GM10266 (cell line): ENCODE results near the gene UTP18.
"Not testable (repeated sequence)": the region's sequence is repeated elsewhere in the genome, so short reads cannot be mapped to it uniquely, and the experiment has no call there.

Experiments used
- DNase-seq: peaks from one replicate; pipeline ENCODE4 v3.0.0; 2012; ENCODE audit errors: extremely low spot score
- TF ChIP-seq, protein P1 (sequence below): IDR thresholded peaks from 2 replicates; pipeline ENCODE4 v1.5.1; 2012; ENCODE audit warnings: mild to moderate bottlenecking, low read depth; ENCODE audit not compliant: control insufficient read depth, insufficient read depth; ENCODE audit errors: missing control alignments

Gene UTP18

DNA sequence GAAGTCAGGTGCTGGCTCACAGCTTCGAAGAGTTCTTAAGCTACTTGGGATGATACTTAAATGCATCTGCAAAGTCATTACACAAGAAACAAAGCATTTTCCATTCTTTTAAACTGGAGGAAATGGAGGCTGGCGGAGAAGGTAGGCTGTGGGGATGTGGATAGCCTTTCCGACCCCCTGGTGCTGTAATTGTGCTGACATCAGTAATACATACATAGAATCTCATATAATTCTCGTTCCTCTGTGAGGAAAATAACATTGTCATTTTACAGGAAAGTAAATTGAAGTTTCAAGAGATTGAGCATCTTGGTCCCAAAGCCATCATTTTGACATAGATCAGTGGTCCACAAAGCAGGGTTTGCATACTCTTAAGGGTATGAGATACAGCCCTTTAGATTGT, 39.5 kb downstream of the UTP18 start:
- DNase-seq: no peak
- TF ChIP-seq, protein P1, sequence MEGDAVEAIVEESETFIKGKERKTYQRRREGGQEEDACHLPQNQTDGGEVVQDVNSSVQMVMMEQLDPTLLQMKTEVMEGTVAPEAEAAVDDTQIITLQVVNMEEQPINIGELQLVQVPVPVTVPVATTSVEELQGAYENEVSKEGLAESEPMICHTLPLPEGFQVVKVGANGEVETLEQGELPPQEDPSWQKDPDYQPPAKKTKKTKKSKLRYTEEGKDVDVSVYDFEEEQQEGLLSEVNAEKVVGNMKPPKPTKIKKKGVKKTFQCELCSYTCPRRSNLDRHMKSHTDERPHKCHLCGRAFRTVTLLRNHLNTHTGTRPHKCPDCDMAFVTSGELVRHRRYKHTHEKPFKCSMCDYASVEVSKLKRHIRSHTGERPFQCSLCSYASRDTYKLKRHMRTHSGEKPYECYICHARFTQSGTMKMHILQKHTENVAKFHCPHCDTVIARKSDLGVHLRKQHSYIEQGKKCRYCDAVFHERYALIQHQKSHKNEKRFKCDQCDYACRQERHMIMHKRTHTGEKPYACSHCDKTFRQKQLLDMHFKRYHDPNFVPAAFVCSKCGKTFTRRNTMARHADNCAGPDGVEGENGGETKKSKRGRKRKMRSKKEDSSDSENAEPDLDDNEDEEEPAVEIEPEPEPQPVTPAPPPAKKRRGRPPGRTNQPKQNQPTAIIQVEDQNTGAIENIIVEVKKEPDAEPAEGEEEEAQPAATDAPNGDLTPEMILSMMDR: no peak

DNA sequence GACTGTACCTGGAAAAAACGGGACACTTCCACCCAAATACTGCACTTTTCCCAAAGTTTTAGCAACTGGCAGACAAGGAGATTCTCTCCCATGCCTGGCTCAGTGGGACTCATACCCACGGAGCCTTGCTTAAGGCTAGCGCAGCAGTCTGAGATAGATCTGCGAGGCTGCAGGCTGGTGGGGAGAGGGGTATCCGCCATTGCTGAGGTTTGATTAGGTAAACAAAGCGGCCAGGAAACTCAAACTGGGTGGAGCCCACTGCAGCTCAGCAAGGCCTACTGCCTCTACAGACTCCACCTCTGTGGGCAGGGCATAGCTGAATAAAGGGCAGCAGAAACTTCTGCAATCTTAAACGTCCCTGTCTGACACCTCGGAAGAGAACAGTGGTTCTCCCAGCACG, 44.8 kb downstream of the UTP18 start:
- TF ChIP-seq, protein P1: no peak
- DNase-seq: no peak

DNA sequence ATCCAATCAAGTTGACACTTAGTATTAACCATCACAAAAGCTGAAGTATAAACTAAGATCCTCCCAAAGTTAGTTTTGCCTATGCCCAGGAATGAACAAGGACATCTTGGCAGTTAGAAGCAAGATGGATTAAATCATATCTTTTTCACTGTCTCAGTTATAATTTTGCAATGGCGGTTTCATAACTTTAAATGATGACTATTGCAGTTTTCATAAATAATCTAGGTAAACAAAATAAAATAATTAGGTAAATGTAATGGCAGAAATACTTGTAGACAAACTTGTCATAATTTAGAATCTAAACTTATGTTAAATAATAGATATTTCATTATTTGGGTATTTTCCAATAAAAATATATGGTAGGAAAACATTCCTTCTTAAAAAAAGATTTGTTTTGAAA, 51.7 kb downstream of the UTP18 start:
- not testable (repeated sequence) for DNase-seq

DNA sequence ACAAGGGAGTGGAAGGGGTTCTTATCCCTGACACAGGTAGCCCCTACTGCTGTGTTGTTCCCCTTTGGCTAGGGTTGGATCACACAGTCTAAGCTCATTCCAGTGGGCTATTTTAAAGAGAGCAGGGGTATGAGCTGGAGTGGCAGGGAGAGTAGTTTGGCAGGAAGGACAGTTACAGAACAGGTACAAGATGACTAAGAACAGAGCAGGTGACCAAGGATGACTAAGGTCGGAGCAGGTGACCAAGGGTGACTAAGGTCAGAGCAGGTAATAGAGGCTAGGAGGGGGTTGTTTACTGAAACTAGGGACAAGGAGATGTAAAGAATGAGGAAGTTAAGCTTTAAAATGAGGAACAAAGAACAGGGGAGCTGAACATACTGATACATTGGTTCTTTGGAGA, 58.8 kb downstream of the UTP18 start:
- DNase-seq: no peak
- TF ChIP-seq, protein P1: no peak

DNA sequence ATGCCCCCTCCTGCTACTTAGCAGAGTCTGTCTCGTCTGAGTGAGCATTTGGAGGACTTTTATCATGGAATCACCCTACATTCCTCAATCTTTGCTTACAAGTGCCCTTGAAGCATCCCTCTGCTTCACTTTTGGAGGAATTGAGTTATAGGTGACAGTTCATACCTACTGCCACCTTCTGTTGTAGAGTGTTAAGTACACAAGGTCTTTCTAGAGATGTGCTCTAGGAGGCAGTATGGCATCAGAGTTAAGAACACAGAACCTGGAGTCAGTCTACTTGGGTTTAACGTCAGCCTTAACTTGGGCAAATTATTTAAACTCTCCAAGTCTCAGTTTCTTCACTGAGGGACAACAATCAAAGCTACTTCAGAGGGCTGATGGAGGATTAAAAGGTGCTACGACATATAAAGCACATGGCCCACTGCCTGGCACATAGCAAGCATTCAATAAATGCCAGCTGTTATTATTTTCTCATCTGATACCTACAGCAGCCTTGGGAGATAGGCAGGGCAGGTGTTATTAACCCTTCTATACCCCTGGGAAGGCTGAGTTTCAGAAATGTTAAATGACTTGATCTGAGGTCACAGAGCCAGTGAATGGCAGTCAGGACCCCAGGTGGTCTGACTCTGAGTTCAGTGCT, 62.2 kb downstream of the UTP18 start:
- TF ChIP-seq, protein P1: peak; percentile 70
- DNase-seq: peak; percentile 36

DNA sequence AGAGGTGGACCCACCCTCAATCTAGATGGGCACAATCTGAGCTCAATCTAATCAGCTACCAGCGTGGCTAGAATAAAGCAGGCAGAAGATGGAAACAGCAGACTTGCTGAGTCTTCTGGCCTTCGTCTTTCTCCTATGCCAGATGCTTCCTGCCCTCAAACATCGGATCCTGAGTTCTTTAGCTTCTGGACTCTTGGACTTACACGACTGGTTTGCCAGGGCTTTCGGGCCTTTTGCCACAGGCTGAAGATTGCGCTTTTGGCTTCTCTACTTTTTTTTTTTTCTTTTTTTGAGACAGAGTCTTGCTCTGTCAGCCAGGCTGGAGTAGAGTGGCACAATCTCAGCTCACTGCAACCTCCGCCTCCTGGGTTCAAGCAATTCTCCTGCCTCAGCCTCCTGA, 65.1 kb downstream of the UTP18 start:
- DNase-seq: no peak
- TF ChIP-seq, protein P1: no peak

DNA sequence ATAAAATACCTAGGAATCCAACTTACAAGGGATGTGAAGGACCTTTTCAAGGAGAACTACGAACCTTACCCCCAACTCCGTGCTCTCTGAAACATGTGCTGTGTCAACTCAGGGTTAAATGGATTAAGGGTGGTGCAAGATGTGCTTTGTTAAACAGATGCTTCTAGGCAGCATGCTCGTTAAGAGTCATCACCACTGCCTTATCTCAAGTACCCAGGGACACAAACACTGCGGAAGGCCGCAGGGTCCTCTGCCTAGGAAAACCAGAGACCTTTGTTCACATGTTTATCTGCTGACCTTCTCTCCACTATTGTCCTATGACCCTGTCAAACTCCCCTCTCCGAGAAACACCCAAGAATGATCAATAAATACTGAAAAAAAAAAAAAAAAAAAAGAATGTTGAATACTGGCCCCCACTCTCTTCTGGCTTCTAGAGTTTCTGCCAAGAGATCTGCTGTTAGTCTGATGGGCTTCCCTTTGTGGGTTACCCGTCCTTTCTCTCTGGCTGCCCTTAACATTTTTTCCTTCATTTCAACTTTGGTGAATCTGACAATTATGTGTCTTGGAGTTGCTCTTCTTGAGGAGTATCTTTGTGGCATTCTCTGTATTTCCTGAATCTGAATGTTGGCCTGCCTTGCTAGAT, 70.6 kb downstream of the UTP18 start:
- DNase-seq: not testable (repeated sequence)

DNA sequence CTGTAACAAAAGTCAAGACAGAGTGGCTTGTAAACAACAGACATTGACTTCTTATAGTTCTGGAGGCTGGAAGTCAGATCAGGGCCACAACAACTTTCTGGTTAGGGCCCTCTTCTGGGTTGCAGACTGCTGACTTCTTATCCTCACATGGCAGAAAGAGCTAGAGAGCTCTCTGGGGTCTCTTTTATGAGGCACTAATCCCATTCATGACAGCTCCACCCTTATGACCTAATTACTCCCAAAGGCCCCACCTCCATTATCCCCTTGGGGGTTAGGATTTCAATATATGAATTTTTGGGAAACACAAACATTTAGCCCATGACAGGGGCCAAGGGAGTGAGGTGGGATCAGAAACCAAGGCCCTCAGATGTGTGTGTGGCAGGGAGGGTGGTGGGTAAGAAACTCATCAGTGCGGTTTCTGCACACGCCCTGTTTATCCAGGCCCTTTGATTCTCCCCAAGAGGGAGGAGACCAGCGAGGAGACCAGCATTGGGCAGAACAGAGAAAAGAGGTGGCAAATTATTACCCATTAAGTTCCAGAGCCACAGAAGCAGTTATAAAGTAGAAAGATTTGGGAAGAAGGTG, 74.8 kb downstream of the UTP18 start:
- TF ChIP-seq, protein P1: no peak
- DNase-seq: no peak
